Right lobe of liver (tissue), 6 donors: ENCODE results near the gene PARVA. TPM values are rescaled to one million over a fixed set of nuclear protein-coding genes. Genes with fewer than 3 reads are reported as not detected.

Experiments
- ATAC-seq, 4 donors: fragments of 200-7000 bp; cut with Tn5 transposase; one replicate each; pipeline ENCODE4 v1.9.1; 2020; ENCODE audit warnings: mild to moderate bottlenecking in 4 of 4, moderate library complexity in 4 of 4
- DNase-seq, 3 donors: peaks; one replicate each; pipeline ENCODE4 v3.0.0-alpha.2; 2020
- H3K27ac ChIP-seq, 3 donors: fragments of 200-600 bp; one replicate each; pipeline ENCODE4 v1.8.0; 2022
- H3K27me3 ChIP-seq, 2 donors: fragments of 200-600 bp; one replicate each; pipeline ENCODE4 v1.8.0; 2022
- H3K36me3 ChIP-seq, 4 donors: fragments of 200-600 bp; sonication (generic) in 1 of 4; one replicate each; pipeline versions ENCODE4 v1.5.1 to v1.8.0; 2017 to 2022; ENCODE audit warnings: control low read depth in 1 of 4
- H3K4me1 ChIP-seq, 4 donors: fragments of 200-600 bp; sonication (generic) in 1 of 4; one replicate each; pipeline versions ENCODE4 v1.5.1 to v1.8.0; 2017 to 2022; ENCODE audit warnings: control low read depth in 1 of 4
- H3K4me3 ChIP-seq, 3 donors: fragments of 200-600 bp; one replicate each; pipeline ENCODE4 v1.8.0; 2022
- H3K9me3 ChIP-seq, 4 donors: fragments of 200-600 bp; sonication (generic) in 1 of 4; one replicate each; pipeline versions ENCODE4 v1.5.1 to v1.8.0; 2017 to 2022; ENCODE audit warnings: control low read depth in 1 of 4
- CTCF ChIP-seq, 4 donors: fragments of 200-600 bp in 3 of 4; fragments of 450-650 bp in 1 of 4; IDR thresholded peaks; one replicate each; pipeline versions ENCODE4 v1.5.1 to v1.8.0; 2016 to 2022; ENCODE audit warnings: antibody characterized with exemption in 4 of 4, mild to moderate bottlenecking in 2 of 4
- POLR2A ChIP-seq: fragments of 450-650 bp; IDR thresholded peaks from one replicate; pipeline ENCODE4 v1.6.1; 2017; ENCODE audit warnings: antibody characterized with exemption, mild to moderate bottlenecking
- WGBS: methylation state at CpG from one replicate; pipeline ENCODE4 v1.1.6; 2018; ENCODE audit warnings: low coverage, low lambda C conversion rate; ENCODE audit not compliant: insufficient coverage; ENCODE audit errors: missing lambda C conversion rate; 5-methylcytosine and 5-hydroxymethylcytosine counted together
- intact Hi-C, 2 donors: fragments of 100-400 bp; cut with DNase I; formaldehyde crosslinking; loops; one replicate each; pipeline versions ENCODE4 v1.11.2 to v1.14.1; 2022
- total RNA-seq, 6 experiments: library from RNA; depleted of rRNA in 2 of 6; stranded (reverse); fragments of >200 nt in 2 of 6; fragmentation: NEBNext Ultra II Directional in 3 of 6; extraction: Animal tissue kit (Norgen Biotek cat#: 25700) in 3 of 6; gene quantifications; one replicate each; pipeline versions ENCODE4 v1.1.0 to v1.2.4, GENCODE V29; 2016 to 2023
- donor health status: DM: no; HTN: yes; CAD: no.
- donor health status: DM: no; HTN: no; CAD: no.
- donor health status: DM: no; HTN: no; CAD: no.
- donor health status: DM: no; HTN: yes; CAD: no.
- donor health status: DM: no; HTN: yes; CAD: no.

The PARVA gene
- total RNA-seq, 6 experiments from 2014 or later = 11.1 to 27.5 (median 21.8) TPM

GRCh38 chr11:12411393-12411792 lies 34.0 kb downstream of the PARVA start:
- no peak for TF ChIP-seq POLR2A
- TF ChIP-seq CTCF (IDR thresholded peaks at IDR 0.05) = no peak
- 93% methylated on average over 3 of the region's 3 CpGs for WGBS
- Histone ChIP-seq H3K27me3 (no peaks in the 10 kb centered on the region), H3K4me3 (no peak overlapping the region), H3K4me1 (peaks cover 0 to 10% (median 4%) of the 10 kb centered on the region in 4 donors), H3K36me3 (peaks cover 0 to 2% (median 0%) of the 10 kb centered on the region in 4 donors), H3K27ac (no peak overlapping the region), H3K9me3 (no peaks in the 10 kb centered on the region)
- intact Hi-C loops = no loop called here
- no peak for DNase-seq
- ATAC-seq = no peak

GRCh38 chr11:12411806-12412727 lies 34.7 kb downstream of the PARVA start:
- WGBS = 27% methylated on average over 7 of the region's 7 CpGs
- H3K4me1 ChIP-seq = peaks cover 0 to 10% (median 4%) of the 10 kb centered on the region in 4 donors
- H3K4me3 ChIP-seq = no peak overlapping the region
- TF ChIP-seq POLR2A = no peak
- TF ChIP-seq CTCF (IDR thresholded peaks at IDR 0.05) = peak; percentile 39 to 54 (median 48)
- peaks cover 0 to 2% (median 0%) of the 10 kb centered on the region in 4 donors for H3K36me3 ChIP-seq
- DNase-seq = peak in 1 of 3 donors; percentile 36
- no peak overlapping the region for H3K27ac ChIP-seq
- H3K27me3 ChIP-seq = no peaks in the 10 kb centered on the region
- peak; percentile 68 to 77 (median 74) for ATAC-seq
- intact Hi-C loops = no loop called here
- H3K9me3 ChIP-seq = no peaks in the 10 kb centered on the region

- TF ChIP-seq CTCF (IDR thresholded peaks at IDR 0.05) (no peak), POLR2A (no peak)
- Histone ChIP-seq H3K27me3 (no peaks in the 10 kb centered on the region), H3K9me3 (no peaks in the 10 kb centered on the region), H3K36me3 (peaks cover 0 to 2% (median 0%) of the 10 kb centered on the region in 4 donors), H3K4me1 (peaks cover 0 to 10% (median 4%) of the 10 kb centered on the region in 4 donors), H3K27ac (no peak overlapping the region), H3K4me3 (no peak overlapping the region)
- ATAC-seq (no peak), DNase-seq (no peak)
- intact Hi-C loops = no loop called here
- WGBS = 77% methylated on average over 8 of the region's 9 CpGs
These were observed 36.0 kb downstream of the PARVA start for GRCh38 chr11:12413141-12414052.

- H3K36me3 ChIP-seq = peaks cover 0 to 2% (median 0%) of the 10 kb centered on the region in 4 donors
- intact Hi-C loops = no loop called here
- DNase-seq (no peak), ATAC-seq (no peak)
- 85% methylated on average over 6 of the region's 6 CpGs for WGBS
- no peaks in the 10 kb centered on the region for H3K27me3 ChIP-seq
- no peak overlapping the region for H3K27ac ChIP-seq
- H3K9me3 ChIP-seq = no peaks in the 10 kb centered on the region
- H3K4me3 ChIP-seq = no peak overlapping the region
- peaks cover 0 to 8% (median 4%) of the 10 kb centered on the region in 4 donors for H3K4me1 ChIP-seq
- TF ChIP-seq CTCF (IDR thresholded peaks at IDR 0.05) = no peak
- no peak for TF ChIP-seq POLR2A
These were observed 37.2 kb downstream of the PARVA start for GRCh38 chr11:12414611-12415010.
